ENCODE data around the gene MINPP1. TPM values are rescaled to one million over a fixed set of nuclear protein-coding genes. Genes with fewer than 3 reads are reported as not detected.

MINPP1 gene
- total and polyA plus RNA-seq, 2 experiments from 2014 or later: 46.0 to 56.1 TPM

GRCh38 chr10:87519582-87519981 lies 14.9 kb downstream of the MINPP1 start:
- Histone ChIP-seq H3K36me3 (replicated peaks; ENCODE audit: insufficient read depth, low read depth) (no peaks in the 10 kb centered on the region), H3K9me2 (replicated peaks; ENCODE audit: insufficient read depth) (no peaks in the 10 kb centered on the region)

GRCh38 chr10:87523731-87524130 lies 19.0 kb downstream of the MINPP1 start:
- WGBS (ENCODE audit: low lambda C conversion rate, missing lambda C conversion rate): 72% methylated on average over 2 of the region's 2 CpGs

More at GRCh38 chr10:87519582-87519981, 14.9 kb downstream of the MINPP1 start:
- TF ChIP-seq EZH2phosphoT487 (IDR thresholded peaks at IDR 0.05; ENCODE audit: low read depth, severe bottlenecking, unreplicated experiment): no peak
- no peak for TF ChIP-seq EZH2 (IDR thresholded peaks at IDR 0.05; ENCODE audit: borderline replicate concordance)
- TF ChIP-seq CTCF (IDR thresholded peaks at IDR 0.05; ENCODE audit: poor library complexity): no peak
- H3K4me1 ChIP-seq (ENCODE audit: insufficient read depth): no peaks in the 10 kb centered on the region
- WGBS (ENCODE audit: low lambda C conversion rate, missing lambda C conversion rate): 91% methylated on average over 2 of the region's 2 CpGs
- no peak overlapping the region for H3K4me3 ChIP-seq
- no peaks in the 10 kb centered on the region for H3K27me3 ChIP-seq
- H3K9me3 ChIP-seq (ENCODE audit: low read depth): no peaks in the 10 kb centered on the region
- no peaks in the 10 kb centered on the region for H3K79me2 ChIP-seq
- no peak for DNase-seq (ENCODE audit: low spot score)
- no peak overlapping the region for H3K4me2 ChIP-seq
- no peak overlapping the region for H2AFZ ChIP-seq
- H3K27ac ChIP-seq: no peak overlapping the region
- H4K20me1 ChIP-seq (ENCODE audit: insufficient read depth, poor library complexity, severe bottlenecking): peaks cover 3% of the 10 kb centered on the region

GRCh38 chr10:87524296-87524695 lies 19.6 kb downstream of the MINPP1 start:
- no peak for DNase-seq (ENCODE audit: low spot score)
- Histone ChIP-seq H4K20me1 (ENCODE audit: insufficient read depth, poor library complexity, severe bottlenecking) (peaks cover 3% of the 10 kb centered on the region), H2AFZ (no peak overlapping the region), H3K79me2 (peaks cover 18% of the 10 kb centered on the region), H3K4me3 (no peak overlapping the region), H3K9me3 (ENCODE audit: low read depth) (no peaks in the 10 kb centered on the region), H3K4me2 (no peak overlapping the region), H3K27ac (no peak overlapping the region), H3K4me1 (ENCODE audit: insufficient read depth) (no peaks in the 10 kb centered on the region), H3K27me3 (no peaks in the 10 kb centered on the region), H3K9me2 (replicated peaks; ENCODE audit: insufficient read depth) (no peaks in the 10 kb centered on the region), H3K36me3 (replicated peaks; ENCODE audit: insufficient read depth, low read depth) (peaks cover 6% of the 10 kb centered on the region)
- no peak for TF ChIP-seq CTCF (IDR thresholded peaks at IDR 0.05; ENCODE audit: poor library complexity)

More at GRCh38 chr10:87523731-87524130, 19.0 kb downstream of the MINPP1 start:
- H3K36me3 ChIP-seq (replicated peaks; ENCODE audit: insufficient read depth, low read depth): peaks cover 6% of the 10 kb centered on the region
- H3K27me3 ChIP-seq: no peaks in the 10 kb centered on the region
- H3K9me3 ChIP-seq (ENCODE audit: low read depth): no peaks in the 10 kb centered on the region
- TF ChIP-seq EZH2 (IDR thresholded peaks at IDR 0.05; ENCODE audit: borderline replicate concordance) (no peak), CTCF (IDR thresholded peaks at IDR 0.05; ENCODE audit: poor library complexity) (no peak)
- H3K4me3 ChIP-seq: no peak overlapping the region
- H3K79me2 ChIP-seq: peaks cover 18% of the 10 kb centered on the region
- H3K4me2 ChIP-seq: no peak overlapping the region
- H3K27ac ChIP-seq: no peak overlapping the region
- no peak for DNase-seq (ENCODE audit: low spot score)
- H2AFZ ChIP-seq: no peak overlapping the region
- H3K4me1 ChIP-seq (ENCODE audit: insufficient read depth): no peaks in the 10 kb centered on the region
- H3K9me2 ChIP-seq (replicated peaks; ENCODE audit: insufficient read depth): no peaks in the 10 kb centered on the region
- peaks cover 3% of the 10 kb centered on the region for H4K20me1 ChIP-seq (ENCODE audit: insufficient read depth, poor library complexity, severe bottlenecking)

All from hepatocyte (in vitro differentiated cells).